Gastrocnemius medialis (tissue), 4 donors: Measurements from ENCODE around the gene LRR1. TPM values are rescaled to one million over a fixed set of nuclear protein-coding genes. Genes with fewer than 3 reads are reported as not detected.

Experiments
- ATAC-seq, 2 donors: fragments of 150-250 bp; one replicate each; pipeline ENCODE4 v1.9.1; 2016
- DNase-seq, 2 donors: peaks; one replicate each; pipeline ENCODE4 v3.0.0-alpha.2; 2019
- H3K27ac ChIP-seq, 4 donors: fragments of 200-600 bp; sonication (generic); 1 replicate in 1 of 4; 2 replicates in 3 of 4; pipeline ENCODE4 v1.5.1; 2016 to 2018; ENCODE audit warnings: mild to moderate bottlenecking in 2 of 4, moderate library complexity in 1 of 4
- H3K27me3 ChIP-seq, 3 donors: fragments of 200-600 bp; sonication (generic) in 2 of 3; 1 replicate in 1 of 3; 2 replicates in 2 of 3; pipeline versions ENCODE4 v1.5.1 to v1.6.0; 2016 to 2019; ENCODE audit warnings: mild to moderate bottlenecking in 1 of 3, moderate library complexity in 1 of 3
- H3K36me3 ChIP-seq, 2 donors: fragments of 200-600 bp; sonication (generic) in 1 of 2; one replicate each; pipeline ENCODE4 v1.5.1; 2017 to 2018
- H3K4me1 ChIP-seq, 2 donors: fragments of 200-600 bp; sonication (generic) in 1 of 2; one replicate each; pipeline ENCODE4 v1.5.1; 2016 to 2017; ENCODE audit warnings: mild to moderate bottlenecking in 2 of 2
- H3K4me3 ChIP-seq, 4 donors: fragments of 200-600 bp; sonication (generic) in 3 of 4; 1 replicate in 1 of 4; 2 replicates in 3 of 4; pipeline ENCODE4 v1.5.1; 2016 to 2019; ENCODE audit warnings: mild to moderate bottlenecking in 2 of 4
- H3K9me3 ChIP-seq, 3 donors: fragments of 200-600 bp; sonication (generic) in 2 of 3; 1 replicate in 1 of 3; 2 replicates in 2 of 3; pipeline ENCODE4 v1.5.1; 2016 to 2019
- POLR2A ChIP-seq, 2 donors: fragments of 450-650 bp; IDR thresholded peaks; one replicate each; pipeline ENCODE4 v1.6.1; 2017; ENCODE audit warnings: antibody characterized with exemption in 2 of 2, mild to moderate bottlenecking in 2 of 2, moderate library complexity in 2 of 2
- in situ Hi-C, 4 donors: fragments of 200-750 bp; cut with MboI; loops; one replicate each; pipeline versions ENCODE4 v1.15.0 to v1.8.0; 2017; ENCODE audit warnings: low sequenced_read_pairs in 4 of 4
- intact Hi-C: fragments of 100-400 bp; cut with DNase I; formaldehyde crosslinking; loops from one replicate; pipeline ENCODE4 v1.15.1; 2023; ENCODE audit warnings: low total_unique reads
- total RNA-seq, 4 donors: library from RNA; depleted of rRNA; stranded (reverse); fragments of >200 nt; gene quantifications; one replicate each; pipeline versions ENCODE4 v1.1.0 to v1.2.3, GENCODE V29; 2016
- TF ChIP-seq, protein P1 (sequence below), 5 experiments: fragments of 450-650 bp in 3 of 5; fragments of 200-600 bp in 2 of 5; sonication (generic) in 2 of 5; IDR thresholded peaks in 4 of 5; conservative IDR thresholded peaks in 1 of 5; 1 replicate in 4 of 5; 2 replicates in 1 of 5; pipeline ENCODE4 v1.5.1; 2016 to 2019; ENCODE audit warnings: antibody characterized with exemption in 5 of 5, mild to moderate bottlenecking in 3 of 5, moderate library complexity in 3 of 5

LRR1 gene
- total RNA-seq, 4 donors from 2014 or later, result 1.3 to 5.8 (median 3.7) TPM

DNA sequence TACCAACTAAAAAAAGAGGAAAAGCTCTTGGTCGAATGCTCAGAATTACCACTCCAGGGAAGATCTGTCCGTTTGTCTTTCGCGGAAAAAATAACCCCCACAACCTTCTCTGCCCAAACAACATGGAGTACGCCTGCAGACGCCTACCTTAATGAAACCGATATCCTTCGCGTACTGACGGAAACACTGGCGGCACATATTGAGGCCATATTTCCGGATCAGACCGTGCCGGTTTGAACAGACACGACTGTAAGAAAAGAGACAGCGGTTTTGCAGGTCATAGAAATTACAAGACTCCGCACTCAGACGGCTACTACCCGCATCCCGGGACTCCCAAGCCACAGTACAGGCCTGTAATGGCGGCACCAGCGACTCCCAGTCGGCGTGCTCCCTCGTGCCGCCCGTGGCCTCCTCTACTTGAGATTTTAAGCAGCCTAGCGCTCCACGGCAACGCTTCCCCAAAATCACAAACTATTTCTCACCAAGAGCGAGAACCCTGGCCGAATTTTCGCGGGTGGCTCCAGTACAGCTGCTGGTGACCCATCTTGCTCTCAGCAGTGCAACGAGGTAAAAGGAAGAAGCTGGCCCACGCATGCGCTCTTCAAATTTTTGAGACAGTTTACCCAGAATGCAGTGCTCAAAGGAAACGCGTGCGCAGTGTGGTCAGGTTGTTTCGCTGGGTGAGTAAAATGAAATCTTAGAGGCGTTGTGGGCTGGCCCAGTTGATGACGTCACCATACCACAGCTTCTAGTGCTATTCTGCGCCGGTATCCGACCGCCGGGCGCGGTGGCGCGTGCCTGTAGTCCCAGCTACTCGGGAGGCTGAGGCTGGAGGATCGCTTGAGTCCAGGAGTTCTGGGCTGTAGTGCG, 12.7 kb upstream of the LRR1 start, which contains the start of gene RPS29:
TSS of gene RPS29 (minus strand) at position 578 of the 870 bp plus-strand sequence. CDS start at position 544, 34 bp downstream.
- in situ Hi-C loops, result loop anchor here in 1 of 4 donors (10.0 kb wide), 1 partner anchor 49 kb away; the partner anchor contains the start of gene DNAAF2

DNA sequence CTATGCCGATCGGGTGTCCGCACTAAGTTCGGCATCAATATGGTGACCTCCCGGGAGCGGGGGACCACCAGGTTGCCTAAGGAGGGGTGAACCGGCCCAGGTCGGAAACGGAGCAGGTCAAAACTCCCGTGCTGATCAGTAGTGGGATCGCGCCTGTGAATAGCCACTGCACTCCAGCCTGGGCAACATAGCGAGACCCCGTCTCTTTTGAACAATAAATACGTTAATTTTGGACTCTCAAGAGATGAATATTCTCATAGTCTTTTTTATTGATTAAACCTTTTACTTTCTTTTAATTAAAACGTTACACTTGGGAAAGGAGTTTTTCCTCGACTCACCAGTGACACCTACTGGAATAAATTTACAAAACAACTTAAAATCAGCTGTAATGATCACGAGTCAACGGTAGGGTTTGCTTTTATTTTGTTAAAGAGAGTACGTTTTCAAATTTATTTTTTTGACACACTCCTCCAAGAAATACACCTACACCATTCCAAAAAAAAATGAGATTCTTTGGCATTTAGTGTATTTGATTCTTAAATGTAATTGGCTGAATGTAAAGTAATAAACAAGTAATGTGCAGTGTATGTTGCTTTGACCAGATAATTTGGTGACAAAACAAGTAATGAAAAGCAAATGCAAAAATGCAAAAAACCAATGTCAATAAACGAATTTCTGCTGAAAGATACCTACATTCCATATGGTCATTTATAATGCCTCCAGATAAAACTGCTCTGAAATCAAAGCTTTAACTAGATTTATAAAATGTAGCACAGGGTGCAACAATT, 11.9 kb upstream of the LRR1 start:
- ATAC-seq (peak in 1 of 2 donors; percentile 36), DNase-seq (no peak)
- H3K9me3 ChIP-seq, result no peaks in the 10 kb centered on the region
- no peaks in the 10 kb centered on the region for H3K27me3 ChIP-seq
- H3K36me3 ChIP-seq, result peaks cover 0 to 29% of the 10 kb centered on the region in 2 donors
- peaks cover 27% of the 10 kb centered on the region in 2 donors for H3K4me1 ChIP-seq
- H3K4me3 ChIP-seq, result peak overlapping the region; percentile 78 to 99 (median 93)
- intact Hi-C loops, result loop anchor here (1.0 to 5.0 kb wide), 4 partner anchors 11 to 265 kb away; partner anchors contain the start of genes DNAAF2, LRR1, MGAT2 and NEMF
- in situ Hi-C loops, result loop anchor here in 1 of 4 donors (10.0 kb wide), 1 partner anchor 48 kb away; the partner anchor contains the start of gene DNAAF2
- peak overlapping the region; percentile 94 to 98 (median 96) for H3K27ac ChIP-seq
- no peak for TF ChIP-seq POLR2A (IDR thresholded peaks at IDR 0.05)
- TF ChIP-seq, protein P1, sequence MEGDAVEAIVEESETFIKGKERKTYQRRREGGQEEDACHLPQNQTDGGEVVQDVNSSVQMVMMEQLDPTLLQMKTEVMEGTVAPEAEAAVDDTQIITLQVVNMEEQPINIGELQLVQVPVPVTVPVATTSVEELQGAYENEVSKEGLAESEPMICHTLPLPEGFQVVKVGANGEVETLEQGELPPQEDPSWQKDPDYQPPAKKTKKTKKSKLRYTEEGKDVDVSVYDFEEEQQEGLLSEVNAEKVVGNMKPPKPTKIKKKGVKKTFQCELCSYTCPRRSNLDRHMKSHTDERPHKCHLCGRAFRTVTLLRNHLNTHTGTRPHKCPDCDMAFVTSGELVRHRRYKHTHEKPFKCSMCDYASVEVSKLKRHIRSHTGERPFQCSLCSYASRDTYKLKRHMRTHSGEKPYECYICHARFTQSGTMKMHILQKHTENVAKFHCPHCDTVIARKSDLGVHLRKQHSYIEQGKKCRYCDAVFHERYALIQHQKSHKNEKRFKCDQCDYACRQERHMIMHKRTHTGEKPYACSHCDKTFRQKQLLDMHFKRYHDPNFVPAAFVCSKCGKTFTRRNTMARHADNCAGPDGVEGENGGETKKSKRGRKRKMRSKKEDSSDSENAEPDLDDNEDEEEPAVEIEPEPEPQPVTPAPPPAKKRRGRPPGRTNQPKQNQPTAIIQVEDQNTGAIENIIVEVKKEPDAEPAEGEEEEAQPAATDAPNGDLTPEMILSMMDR (IDR thresholded peaks at IDR 0.05 in 4 of 5, conservative IDR thresholded peaks at IDR 0.05 in 1 of 5), result peak in 4 of 5 experiments; percentile 71 to 94 (median 76)

More for the DNA sequence above, 12.7 kb upstream of the LRR1 start, which contains the start of gene RPS29:
- ATAC-seq (peak; percentile 99), DNase-seq (peak; percentile 97 to 98)
- Histone ChIP-seq H3K4me3 (peak within 1 kb of the TSS; percentile 78 to 99 (median 93)), H3K9me3 (no peaks in the 10 kb centered on the region), H3K27me3 (no peaks in the 10 kb centered on the region), H3K36me3 (peaks cover 0 to 29% of the 10 kb centered on the region in 2 donors), H3K4me1 (peaks cover 27 to 29% of the 10 kb centered on the region in 2 donors), H3K27ac (peak within 1 kb of the TSS; percentile 94 to 98 (median 96))
- TF ChIP-seq POLR2A (IDR thresholded peaks at IDR 0.05), result peak; percentile 94 to 96
- TF ChIP-seq, protein P1 (IDR thresholded peaks at IDR 0.05 in 4 of 5, conservative IDR thresholded peaks at IDR 0.05 in 1 of 5), result no peak
- intact Hi-C loops, result loop anchor here (1.0 to 5.0 kb wide), 3 partner anchors 34 to 266 kb away; partner anchors contain the start of genes DNAAF2, MGAT2, NEMF and RPL36AL

DNA sequence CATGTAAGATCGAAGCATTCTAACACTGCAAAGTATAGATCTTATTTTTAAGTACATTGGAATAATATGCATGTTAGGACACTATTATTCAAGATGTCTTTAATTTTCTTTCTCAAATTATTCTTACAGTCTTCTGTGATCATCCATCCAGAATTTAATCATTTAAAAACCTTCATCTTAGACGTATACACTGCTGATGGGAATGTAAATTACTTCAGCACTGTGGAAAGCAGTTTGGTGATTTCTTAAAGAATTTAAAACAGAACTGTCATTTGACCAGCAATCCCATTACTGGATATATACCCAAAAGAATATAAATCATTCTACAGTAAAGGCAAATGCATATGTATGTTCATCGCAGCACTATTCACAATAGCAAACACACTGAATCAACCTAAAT, 9.4 kb upstream of the LRR1 start:
- H3K4me1 ChIP-seq, result peaks cover 11 to 13% of the 10 kb centered on the region in 2 donors
- peaks cover 0 to 7% of the 10 kb centered on the region in 2 donors for H3K36me3 ChIP-seq
- intact Hi-C loops (loop anchor here (5.0 kb wide), 1 partner anchor 263 kb away; the partner anchor contains the start of gene NEMF), in situ Hi-C loops (loop anchor here in 1 of 4 donors (10.0 kb wide), 1 partner anchor 45 kb away; the partner anchor contains the start of gene DNAAF2)
- TF ChIP-seq, protein P1 (IDR thresholded peaks at IDR 0.05 in 4 of 5, conservative IDR thresholded peaks at IDR 0.05 in 1 of 5), result no peak
- no peak for TF ChIP-seq POLR2A (IDR thresholded peaks at IDR 0.05)
- H3K4me3 ChIP-seq, result no peak overlapping the region
- H3K27ac ChIP-seq, result no peak overlapping the region
- no peaks in the 10 kb centered on the region for H3K9me3 ChIP-seq
- no peak for ATAC-seq
- H3K27me3 ChIP-seq, result no peaks in the 10 kb centered on the region
- no peak for DNase-seq

DNA sequence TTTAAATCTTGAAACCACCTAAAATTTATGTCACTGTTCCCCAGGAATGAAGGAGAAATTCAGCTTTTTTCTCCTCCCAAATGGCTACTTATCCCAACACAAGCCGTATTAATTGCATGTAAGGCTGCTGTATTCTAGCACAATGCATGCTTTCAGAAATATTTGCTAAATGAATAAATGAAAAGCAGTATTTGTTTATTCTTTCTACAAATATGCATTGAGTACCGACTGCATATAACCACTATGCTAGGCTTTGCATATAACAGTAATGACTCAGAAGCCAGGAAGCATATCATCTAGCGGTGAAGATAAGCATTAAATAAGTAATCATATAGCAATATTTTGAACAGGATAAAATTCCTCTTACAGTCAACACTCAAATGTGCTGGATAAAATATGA, 5.7 kb upstream of the LRR1 start:
- Histone ChIP-seq H3K9me3 (no peaks in the 10 kb centered on the region), H3K36me3 (no peaks in the 10 kb centered on the region), H3K4me1 (peaks cover 9% of the 10 kb centered on the region in 2 donors), H3K27me3 (no peaks in the 10 kb centered on the region), H3K27ac (no peak overlapping the region), H3K4me3 (no peak overlapping the region)
- TF ChIP-seq POLR2A (IDR thresholded peaks at IDR 0.05), result no peak
- TF ChIP-seq, protein P1 (IDR thresholded peaks at IDR 0.05 in 4 of 5, conservative IDR thresholded peaks at IDR 0.05 in 1 of 5), result no peak
- in situ Hi-C loops, result no loop called here
- intact Hi-C loops, result no loop called here
- ATAC-seq, result no peak
- no peak for DNase-seq
